Lower lobe of right lung (tissue), 2 donors: Measurements from ENCODE around the gene TRIM29. TPM values are rescaled to one million over a fixed set of nuclear protein-coding genes. Genes with fewer than 3 reads are reported as not detected.

Experiments used
- ATAC-seq, 2 donors: fragments of 200-7000 bp; cut with Tn5 transposase; one replicate each; pipeline ENCODE4 v1.9.1; 2020 to 2022; ENCODE audit warnings: mild to moderate bottlenecking in 2 of 2, moderate library complexity in 2 of 2
- DNase-seq: peaks from one replicate; pipeline ENCODE4 v3.0.0-alpha.2; 2020
- H3K27ac ChIP-seq: fragments of 200-600 bp; one replicate; pipeline ENCODE4 v1.8.0; 2022
- H3K27me3 ChIP-seq: fragments of 200-600 bp; one replicate; pipeline ENCODE4 v1.8.0; 2022; ENCODE audit warnings: low read depth
- H3K36me3 ChIP-seq: fragments of 200-600 bp; one replicate; pipeline ENCODE4 v1.8.0; 2022; ENCODE audit warnings: mild to moderate bottlenecking
- H3K4me1 ChIP-seq: fragments of 200-600 bp; one replicate; pipeline ENCODE4 v1.8.0; 2022
- H3K4me3 ChIP-seq: fragments of 200-600 bp; one replicate; pipeline ENCODE4 v1.8.0; 2022; ENCODE audit warnings: mild to moderate bottlenecking
- H3K9me3 ChIP-seq: fragments of 200-600 bp; one replicate; pipeline ENCODE4 v1.8.0; 2022
- CTCF ChIP-seq: fragments of 200-600 bp; IDR thresholded peaks from one replicate; pipeline ENCODE4 v1.8.0; 2022; ENCODE audit warnings: antibody characterized with exemption, mild to moderate bottlenecking
- intact Hi-C: fragments of 100-400 bp; cut with DNase I; formaldehyde crosslinking; loops from one replicate; pipeline ENCODE4 v1.11.0; 2022
- total RNA-seq: library from RNA; stranded (reverse); fragmentation: NEBNext Ultra II Directional; extraction: Animal tissue kit (Norgen Biotek cat#: 25700); gene quantifications from one replicate; pipeline ENCODE4 v1.2.1, GENCODE V29; 2021
- donor health status: DM: no; HTN: yes; CAD: no; lungs with severe emphysema.

The TRIM29 gene
- total RNA-seq, 1 donor from 2014 or later: 8.3 TPM

- Histone ChIP-seq H3K4me1 (no peaks in the 10 kb centered on the region), H3K36me3 (no peaks in the 10 kb centered on the region), H3K4me3 (no peak overlapping the region), H3K27ac (no peak overlapping the region), H3K27me3 (peaks cover 24% of the 10 kb centered on the region), H3K9me3 (no peaks in the 10 kb centered on the region)
- no peak for TF ChIP-seq CTCF
- no peak for ATAC-seq
- intact Hi-C loops: no loop called here
- no peak for DNase-seq
Observed at GRCh38 chr11:120065876-120066275, 72.0 kb downstream of the TRIM29 start.

- ATAC-seq (no peak), DNase-seq (no peak)
- H3K27me3 ChIP-seq: peaks cover 24% of the 10 kb centered on the region
- H3K9me3 ChIP-seq: no peaks in the 10 kb centered on the region
- no peak for TF ChIP-seq CTCF
- H3K4me1 ChIP-seq: no peaks in the 10 kb centered on the region
- H3K27ac ChIP-seq: no peak overlapping the region
- H3K36me3 ChIP-seq: no peaks in the 10 kb centered on the region
- no peak overlapping the region for H3K4me3 ChIP-seq
- intact Hi-C loops: no loop called here
Observed at GRCh38 chr11:120065176-120065575, 72.7 kb downstream of the TRIM29 start.

- Histone ChIP-seq H3K9me3 (no peaks in the 10 kb centered on the region), H3K4me1 (no peaks in the 10 kb centered on the region), H3K36me3 (no peaks in the 10 kb centered on the region), H3K27ac (no peak overlapping the region), H3K4me3 (no peak overlapping the region), H3K27me3 (peaks cover 22% of the 10 kb centered on the region)
- ATAC-seq (no peak), DNase-seq (no peak)
- intact Hi-C loops: no loop called here
- no peak for TF ChIP-seq CTCF
Observed at GRCh38 chr11:120064341-120064740, 73.6 kb downstream of the TRIM29 start.

GRCh38 chr11:120063686-120064340, 74.1 kb downstream of the TRIM29 start:
- no peak for TF ChIP-seq CTCF
- Histone ChIP-seq H3K27me3 (peaks cover 17% of the 10 kb centered on the region), H3K36me3 (no peaks in the 10 kb centered on the region), H3K4me3 (no peak overlapping the region), H3K27ac (no peak overlapping the region), H3K9me3 (no peaks in the 10 kb centered on the region), H3K4me1 (no peaks in the 10 kb centered on the region)
- DNase-seq: no peak
- intact Hi-C loops: no loop called here
- no peak for ATAC-seq

GRCh38 chr11:120062561-120062930, 75.4 kb downstream of the TRIM29 start:
- H3K9me3 ChIP-seq: no peaks in the 10 kb centered on the region
- no peaks in the 10 kb centered on the region for H3K36me3 ChIP-seq
- TF ChIP-seq CTCF: no peak
- H3K4me1 ChIP-seq: no peaks in the 10 kb centered on the region
- peaks cover 17% of the 10 kb centered on the region for H3K27me3 ChIP-seq
- ATAC-seq: no peak
- intact Hi-C loops: no loop called here
- no peak overlapping the region for H3K4me3 ChIP-seq
- H3K27ac ChIP-seq: no peak overlapping the region
- no peak for DNase-seq
